GM12864 (cell line): ENCODE results near the gene ZBTB22.
A peak's percentile ranks its signal among the peaks of the same experiment; 100 is the strongest.

Source experiments
- DNase-seq: peaks from one replicate; pipeline ENCODE4 v3.0.0-alpha.2; 2011; ENCODE audit warnings: low read depth
- H3K4me3 ChIP-seq: 2 replicates; pipeline ENCODE4 v1.5.1; 2011; ENCODE audit warnings: mild to moderate bottlenecking, low read depth, low read length, control low read depth
- TF ChIP-seq, protein P1 (sequence below): IDR thresholded peaks from 2 replicates; pipeline ENCODE4 v1.5.1; 2011; ENCODE audit warnings: low read depth, mild to moderate bottlenecking, moderate library complexity, low read length, control low read depth, inconsistent platforms; ENCODE audit errors: missing control alignments

The ZBTB22 gene

DNA sequence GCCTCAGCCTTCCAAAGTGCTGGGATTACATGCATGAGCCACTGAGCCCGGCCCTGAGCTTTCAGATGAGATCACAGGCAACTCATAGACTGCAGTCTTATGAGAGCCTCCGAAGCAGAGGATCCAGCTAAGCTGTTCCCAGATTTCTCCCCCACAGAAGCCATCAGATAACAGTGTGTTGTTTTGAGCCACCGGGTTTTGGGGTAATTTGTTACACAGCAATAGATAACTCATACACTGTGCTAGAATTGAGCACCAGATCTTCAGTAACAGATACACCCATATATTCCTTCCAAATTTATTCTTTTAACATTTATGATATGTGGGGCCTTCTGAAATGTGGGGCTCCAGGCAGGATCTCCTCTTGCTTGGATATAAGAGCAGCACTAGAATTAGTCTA lies 19.0 kb upstream of the ZBTB22 start:
- DNase-seq = no peak
- TF ChIP-seq, protein P1, sequence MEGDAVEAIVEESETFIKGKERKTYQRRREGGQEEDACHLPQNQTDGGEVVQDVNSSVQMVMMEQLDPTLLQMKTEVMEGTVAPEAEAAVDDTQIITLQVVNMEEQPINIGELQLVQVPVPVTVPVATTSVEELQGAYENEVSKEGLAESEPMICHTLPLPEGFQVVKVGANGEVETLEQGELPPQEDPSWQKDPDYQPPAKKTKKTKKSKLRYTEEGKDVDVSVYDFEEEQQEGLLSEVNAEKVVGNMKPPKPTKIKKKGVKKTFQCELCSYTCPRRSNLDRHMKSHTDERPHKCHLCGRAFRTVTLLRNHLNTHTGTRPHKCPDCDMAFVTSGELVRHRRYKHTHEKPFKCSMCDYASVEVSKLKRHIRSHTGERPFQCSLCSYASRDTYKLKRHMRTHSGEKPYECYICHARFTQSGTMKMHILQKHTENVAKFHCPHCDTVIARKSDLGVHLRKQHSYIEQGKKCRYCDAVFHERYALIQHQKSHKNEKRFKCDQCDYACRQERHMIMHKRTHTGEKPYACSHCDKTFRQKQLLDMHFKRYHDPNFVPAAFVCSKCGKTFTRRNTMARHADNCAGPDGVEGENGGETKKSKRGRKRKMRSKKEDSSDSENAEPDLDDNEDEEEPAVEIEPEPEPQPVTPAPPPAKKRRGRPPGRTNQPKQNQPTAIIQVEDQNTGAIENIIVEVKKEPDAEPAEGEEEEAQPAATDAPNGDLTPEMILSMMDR = no peak
- no peak overlapping the region for H3K4me3 ChIP-seq

DNA sequence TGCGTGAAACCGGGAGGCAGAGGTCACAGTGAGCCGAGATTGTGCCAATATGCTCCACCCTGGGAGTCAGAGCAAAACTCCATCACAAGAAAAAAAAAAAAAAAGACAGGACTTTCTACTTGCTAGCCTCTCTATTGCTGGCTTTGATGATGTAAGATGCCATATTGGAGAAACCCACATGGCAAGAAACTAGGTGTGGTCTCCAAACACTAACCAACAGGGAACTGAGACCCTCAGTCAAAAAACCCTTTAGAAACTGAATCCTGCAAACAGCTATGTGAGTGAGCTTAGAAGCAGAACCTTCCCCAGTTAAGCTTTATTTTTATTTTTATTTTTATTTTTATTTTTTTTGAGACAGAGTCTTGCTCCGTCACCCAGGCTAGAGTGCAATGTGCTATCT lies 18.4 kb upstream of the ZBTB22 start:
- H3K4me3 ChIP-seq = no peak overlapping the region
- TF ChIP-seq, protein P1 = no peak
- DNase-seq = no peak

DNA sequence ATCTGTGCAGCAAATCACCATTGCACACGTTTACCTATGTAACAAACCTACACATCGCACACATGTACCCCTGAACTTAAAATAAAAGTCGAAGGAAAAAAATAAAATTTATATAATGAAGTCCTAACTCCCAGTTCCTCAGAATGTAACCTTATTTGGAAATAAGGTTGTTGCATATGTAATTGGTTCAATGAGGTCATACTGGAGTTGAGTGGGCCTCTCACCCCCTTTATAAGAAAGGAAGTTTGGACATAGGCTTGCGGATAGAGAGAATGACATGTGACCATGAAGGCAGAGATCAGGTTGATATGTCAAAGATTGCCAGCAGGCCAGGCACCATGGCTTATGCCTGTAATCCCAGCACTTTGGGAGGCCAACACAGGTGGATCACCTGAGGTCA lies 16.1 kb upstream of the ZBTB22 start:
- TF ChIP-seq, protein P1 = no peak
- DNase-seq = no peak
- H3K4me3 ChIP-seq = no peak overlapping the region

DNA sequence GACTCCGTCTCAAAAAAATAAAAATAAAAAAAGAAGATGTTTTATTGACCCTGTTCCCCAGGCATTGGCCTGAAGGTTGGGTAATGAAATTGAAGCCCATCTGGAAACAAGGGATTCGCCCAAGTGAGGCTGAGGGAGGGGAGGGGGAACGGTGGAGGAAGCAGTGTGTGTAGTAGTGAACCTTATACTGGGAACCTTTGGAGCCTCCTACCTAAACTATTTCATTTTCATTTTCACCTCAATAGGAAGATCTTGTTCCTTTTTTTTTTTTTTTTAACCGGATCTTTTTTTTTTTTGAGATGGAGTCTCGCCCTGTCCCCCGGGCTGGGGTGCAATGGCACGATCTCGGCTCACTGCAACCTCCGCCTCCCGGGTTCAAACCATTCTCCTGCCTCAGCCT lies 13.2 kb upstream of the ZBTB22 start:
- TF ChIP-seq, protein P1 = no peak
- DNase-seq = no peak
- H3K4me3 ChIP-seq = no peak overlapping the region

DNA sequence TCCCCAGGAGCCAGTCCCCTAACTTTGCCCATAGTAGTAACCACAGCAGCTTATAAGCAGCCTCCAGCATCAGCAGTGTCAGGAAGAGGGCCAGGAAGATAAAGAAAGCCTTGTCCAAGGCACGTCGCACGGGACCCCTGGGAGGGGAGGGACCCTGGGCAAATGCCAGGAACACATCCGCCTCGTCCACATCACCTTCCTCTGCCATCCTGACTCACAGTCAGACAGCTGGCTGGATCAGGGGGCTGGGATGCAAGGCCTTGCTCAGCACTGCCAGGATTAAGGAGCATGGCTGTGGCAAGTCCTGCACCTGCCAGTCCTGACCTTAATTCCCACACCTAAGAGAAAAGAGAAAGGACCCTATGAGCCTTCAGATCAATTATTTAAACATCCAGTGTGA lies 11.5 kb upstream of the ZBTB22 start:
- no peak for DNase-seq
- no peak overlapping the region for H3K4me3 ChIP-seq
- TF ChIP-seq, protein P1 = no peak

DNA sequence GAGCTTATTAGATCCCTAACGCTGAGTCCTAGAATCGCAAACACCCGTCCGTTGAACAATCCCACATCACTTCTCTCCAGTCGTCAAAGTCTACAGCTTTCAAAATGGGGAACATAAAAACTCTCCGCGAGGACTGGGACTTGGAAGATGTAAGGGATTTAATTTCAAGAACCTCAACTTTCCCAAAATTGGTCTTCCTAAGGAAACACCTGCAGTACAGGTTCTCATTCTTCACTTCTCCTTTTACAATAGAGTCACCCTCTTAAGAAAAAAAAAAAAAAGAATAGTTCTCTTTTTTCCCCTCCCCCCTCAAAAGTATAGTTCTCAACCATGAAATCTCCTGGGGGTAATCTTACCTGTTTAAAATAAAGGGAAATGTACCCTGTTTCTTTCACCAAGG lies 6.6 kb upstream of the ZBTB22 start:
- H3K4me3 ChIP-seq = peak overlapping the region; percentile 60
- no peak for DNase-seq
- TF ChIP-seq, protein P1 = no peak

DNA sequence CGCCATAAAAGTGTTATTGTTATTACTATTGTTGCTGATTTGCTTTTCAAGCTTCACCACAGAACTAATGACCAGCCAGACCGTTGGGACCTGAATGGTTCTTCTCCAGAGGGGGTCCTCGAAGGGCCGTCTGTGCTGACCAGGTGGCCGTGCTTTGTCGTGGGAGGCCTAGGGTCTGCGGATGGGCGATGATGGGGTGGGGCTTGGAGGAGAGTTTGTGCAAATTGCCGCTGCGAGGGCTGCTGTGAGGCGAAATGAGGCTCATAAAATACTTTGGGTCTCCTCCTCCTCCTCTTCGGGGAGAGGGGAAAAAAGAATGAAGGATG lies 6.0 kb upstream of the ZBTB22 start:
- TF ChIP-seq, protein P1 = no peak
- no peak for DNase-seq

More for the DNA sequence above, 6.0 kb upstream of the ZBTB22 start:
- peak overlapping the region; percentile 60 for H3K4me3 ChIP-seq
